Cardiac fibroblast (primary cell): ENCODE data around the gene MBP.
A peak's percentile ranks its signal among the peaks of the same experiment; 100 is the strongest.
"Not testable (repeated sequence)": the region's sequence is repeated elsewhere in the genome, so short reads cannot be mapped to it uniquely, and the experiment has no call there.

ENCODE experiments used
- DNase-seq, 2 donors: peaks; one replicate each; pipeline versions ENCODE4 v3.0.0 to v3.0.0-alpha.2; 2010; ENCODE audit warnings: low read depth in 2 of 2
- H3K4me3 ChIP-seq, 2 donors: replicated peaks in 1 of 2; 1 replicate in 1 of 2; 2 replicates in 1 of 2; pipeline ENCODE4 v1.5.1; 2011; ENCODE audit warnings: low read depth in 2 of 2, low read length in 2 of 2, mild to moderate bottlenecking in 2 of 2, moderate library complexity in 1 of 2
- CTCF ChIP-seq: IDR thresholded peaks from one replicate; pipeline ENCODE4 v1.5.1; 2011; ENCODE audit warnings: low read depth, mild to moderate bottlenecking, low read length, inconsistent platforms

Gene MBP

GRCh38 chr18:76953583-76954233 lies 178.9 kb downstream of the MBP start:
- no peak for TF ChIP-seq CTCF
- peak in 1 of 2 donors; percentile 63 for DNase-seq
- no peak overlapping the region for H3K4me3 ChIP-seq

DNA sequence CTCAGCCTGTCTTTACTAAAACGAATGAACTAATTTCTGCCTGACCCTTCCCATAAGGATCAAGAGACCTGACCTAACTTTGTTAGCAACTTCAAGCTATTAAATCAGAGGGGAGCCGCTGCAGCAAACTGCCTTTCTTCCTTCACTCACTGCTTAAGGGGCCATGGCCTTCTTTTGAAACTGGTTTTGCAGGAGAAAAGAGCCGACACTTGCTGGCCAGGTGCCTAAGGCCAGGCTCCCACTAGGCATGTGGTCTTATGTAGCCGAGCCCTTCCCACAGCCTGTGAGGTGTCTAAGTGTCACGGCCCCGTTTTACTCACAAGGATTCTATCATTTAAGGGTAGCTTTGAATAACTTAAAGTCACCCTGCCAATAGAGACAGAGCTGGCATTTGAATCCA lies 179.4 kb downstream of the MBP start:
- no peak overlapping the region for H3K4me3 ChIP-seq
- TF ChIP-seq CTCF = no peak
- peak in 1 of 2 donors; percentile 6 for DNase-seq

DNA sequence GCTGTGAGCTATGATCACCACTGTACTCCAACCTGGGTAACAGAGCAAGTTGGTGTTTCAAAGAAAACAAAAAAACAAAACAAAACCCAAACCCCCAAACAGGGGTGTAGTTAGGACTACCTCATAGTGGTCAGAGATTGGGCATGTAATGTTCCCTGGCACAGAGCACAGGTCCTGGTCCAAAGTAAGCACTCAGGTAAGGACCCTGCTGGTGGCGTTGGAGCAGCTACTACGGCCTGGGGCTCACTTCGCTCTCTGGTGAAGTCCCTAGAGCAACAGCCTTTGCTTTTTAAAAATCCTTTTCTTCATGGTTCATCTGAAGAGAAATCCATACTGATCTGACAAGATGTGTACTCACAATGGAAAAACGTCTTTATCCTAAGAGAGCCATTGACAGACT lies 179.8 kb downstream of the MBP start:
- no peak overlapping the region for H3K4me3 ChIP-seq
- DNase-seq = no peak
- TF ChIP-seq CTCF = no peak

DNA sequence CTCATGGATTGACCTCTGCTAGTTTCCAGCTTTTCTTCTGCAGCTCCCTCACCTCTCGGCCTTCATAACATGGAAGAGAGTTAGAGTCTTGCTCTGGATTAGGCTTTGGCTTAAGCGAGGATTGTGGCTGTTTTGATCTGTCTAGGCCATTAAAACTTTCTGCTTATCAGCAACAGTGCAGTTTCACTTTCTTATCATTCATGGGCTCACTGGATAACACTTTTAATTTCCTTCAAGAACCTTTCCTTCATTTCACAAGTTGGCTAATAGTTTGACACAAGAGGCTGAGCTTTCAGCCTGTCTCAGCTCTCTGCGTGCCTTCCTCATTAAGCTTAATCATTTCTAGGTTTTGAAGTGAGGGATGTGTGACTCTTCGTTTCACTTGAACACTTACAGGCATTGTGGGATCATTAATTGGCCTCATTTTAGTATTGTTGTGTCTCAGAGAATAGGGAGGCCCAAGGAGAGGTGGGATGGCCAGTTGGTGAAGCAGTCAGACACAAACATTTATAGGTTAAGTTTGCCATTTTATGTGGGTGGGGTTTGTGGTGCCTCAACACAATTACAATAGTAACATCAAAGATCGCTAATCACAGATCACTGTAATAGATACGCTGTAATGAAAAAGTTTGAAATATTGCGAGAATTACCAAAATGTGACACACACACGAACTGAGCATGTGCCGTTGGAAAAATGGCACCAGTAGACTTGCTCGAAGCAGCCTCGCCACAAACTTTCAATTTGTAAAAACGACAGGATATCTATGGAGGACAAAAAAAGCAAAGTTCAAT lies 180.9 kb downstream of the MBP start:
- H3K4me3 ChIP-seq = no peak overlapping the region
- no peak for TF ChIP-seq CTCF
- no peak for DNase-seq

GRCh38 chr18:76948345-76948744 lies 184.2 kb downstream of the MBP start:
- TF ChIP-seq CTCF = no peak

DNA sequence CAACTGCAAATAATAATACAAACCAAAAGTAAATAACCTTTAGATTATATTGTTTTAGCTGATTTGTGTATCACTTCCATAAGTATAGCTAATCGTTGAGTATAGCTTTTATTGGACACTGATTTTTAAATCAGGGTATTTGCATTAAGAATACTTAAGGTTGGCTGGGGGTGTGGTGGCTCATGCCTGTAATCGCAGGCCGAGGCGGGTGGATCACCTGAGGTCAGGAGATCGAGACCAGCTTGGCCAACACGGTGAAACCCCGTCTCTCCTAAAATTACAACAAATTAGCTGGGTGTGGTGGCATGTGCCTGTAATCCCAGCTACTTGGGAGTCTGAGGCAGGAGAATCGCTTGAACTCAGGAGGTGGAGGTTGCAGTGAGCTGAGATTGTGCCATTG lies 188.2 kb downstream of the MBP start:
- not testable (repeated sequence) for DNase-seq, H3K4me3 ChIP-seq

More at GRCh38 chr18:76948345-76948744, 184.2 kb downstream of the MBP start:
- no peak overlapping the region for H3K4me3 ChIP-seq
- no peak for DNase-seq

- peak; percentile 76 to 80 for DNase-seq
- TF ChIP-seq CTCF = no peak
- no peak overlapping the region for H3K4me3 ChIP-seq
Measured at GRCh38 chr18:76943542-76944339, 188.8 kb downstream of the MBP start.
